Stimulated activated naive CD8-positive, alpha-beta T cell treated with anti-CD3 and anti-CD28 coated beads, Interleukin-15, Interleukin-2, amounts not matched to agents 100 ng/mL and 50 ng/mL, for 24 hours (primary cell): ENCODE data around the gene POU6F1.
"Not testable (repeated sequence)": the region's sequence is repeated elsewhere in the genome, so short reads cannot be mapped to it uniquely, and the experiment has no call there.

Experiments
- H3K27ac Mint-ChIP-seq: one replicate; pipeline ENCODE4 v1.8.0; 2021; ENCODE audit warnings: mild to moderate bottlenecking, mixed read lengths
- H3K27me3 Mint-ChIP-seq: one replicate; pipeline ENCODE4 v1.8.0; 2021; ENCODE audit warnings: mixed read lengths
- H3K36me3 Mint-ChIP-seq: one replicate; pipeline ENCODE4 v1.8.0; 2021; ENCODE audit warnings: low read depth, mixed read lengths
- H3K4me1 Mint-ChIP-seq: one replicate; pipeline ENCODE4 v1.8.0; 2021; ENCODE audit warnings: low read depth, mixed read lengths
- H3K4me3 Mint-ChIP-seq: one replicate; pipeline ENCODE4 v1.8.0; 2021; ENCODE audit warnings: mild to moderate bottlenecking, mixed read lengths
- H3K9me3 Mint-ChIP-seq: one replicate; pipeline ENCODE4 v1.8.0; 2021; ENCODE audit warnings: mixed read lengths

The POU6F1 gene

DNA sequence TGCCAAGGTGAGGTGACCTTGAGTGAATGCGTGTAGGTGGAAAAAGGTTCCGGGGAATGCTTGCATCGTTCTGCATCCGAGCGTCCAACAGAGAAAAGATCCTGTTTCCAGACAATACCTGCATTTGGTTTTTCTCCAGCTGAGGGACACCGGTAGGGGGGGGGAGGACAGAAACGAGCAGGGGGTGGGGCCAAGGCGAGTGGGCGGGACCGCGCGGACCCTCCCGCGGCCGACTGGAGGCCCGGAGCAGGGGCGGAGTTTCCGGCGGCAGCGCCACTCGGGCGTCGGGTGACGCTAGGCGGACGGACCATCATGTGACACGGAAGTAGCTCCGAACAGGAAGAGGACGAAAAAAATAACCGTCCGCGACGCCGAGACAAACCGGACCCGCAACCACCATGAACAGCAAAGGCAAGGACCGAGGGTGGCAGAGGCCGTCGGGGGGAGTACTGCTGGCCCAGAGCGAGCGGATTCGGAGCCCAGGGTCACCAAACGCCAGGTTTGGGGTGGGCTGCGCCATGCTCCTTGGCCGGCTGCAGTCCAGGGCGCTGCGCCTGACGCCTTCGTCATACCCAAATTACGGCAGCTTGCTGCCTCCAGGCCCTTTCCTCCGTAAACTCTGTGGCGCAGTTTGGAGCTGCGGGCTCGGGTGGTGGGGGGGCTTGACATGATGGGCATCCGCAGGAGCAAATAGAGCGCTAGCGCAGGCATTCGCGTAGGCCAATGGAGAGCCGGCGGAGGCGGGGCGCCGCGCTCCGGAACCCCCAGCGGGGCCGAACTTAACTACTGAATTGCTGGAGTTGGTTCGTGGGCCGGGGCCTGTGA is 20.9 kb upstream of the POU6F1 start, which contains the start of gene DAZAP2:
DAZAP2 (plus strand) TSS at position 317 of the 825 bp plus-strand sequence; CDS start at position 399, 82 bp downstream.
- Mint-ChIP-seq H3K9me3 (no peaks in the 10 kb centered on the region), H3K27ac (peak within 1 kb of the TSS; percentile 96), H3K4me3 (peak within 1 kb of the TSS; percentile 94), H3K4me1 (peaks cover 43% of the 10 kb centered on the region), H3K36me3 (peaks cover 29% of the 10 kb centered on the region), H3K27me3 (no peaks in the 10 kb centered on the region)

DNA sequence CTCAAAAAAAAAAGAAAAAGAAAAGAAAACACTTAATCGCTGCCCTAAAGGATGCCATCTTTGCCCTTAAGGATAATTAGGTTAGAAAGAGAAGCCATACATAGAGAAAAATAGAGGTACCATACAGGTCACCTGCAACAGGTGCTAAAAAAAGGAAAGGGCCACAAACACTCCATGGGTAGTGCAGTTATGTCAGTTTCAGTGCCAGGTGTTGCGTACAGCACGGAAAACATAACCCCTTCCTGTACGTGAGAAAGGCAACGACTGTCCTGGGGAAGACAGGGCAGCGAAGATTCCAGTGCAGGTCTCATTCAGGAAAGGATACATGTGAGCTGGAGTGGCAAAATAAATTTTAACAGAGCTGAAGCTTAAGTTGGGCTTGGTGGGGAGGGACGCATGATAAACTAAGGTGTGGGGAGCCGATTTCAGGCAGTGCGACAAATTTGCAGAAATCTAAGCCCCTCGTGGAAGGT is 20.2 kb upstream of the POU6F1 start:
- H3K4me3 Mint-ChIP-seq: peak overlapping the region; percentile 94
- H3K9me3 Mint-ChIP-seq: no peaks in the 10 kb centered on the region
- H3K27ac Mint-ChIP-seq: peak overlapping the region; percentile 96
- H3K27me3 Mint-ChIP-seq: no peaks in the 10 kb centered on the region
- peaks cover 42% of the 10 kb centered on the region for H3K4me1 Mint-ChIP-seq
- peaks cover 28% of the 10 kb centered on the region for H3K36me3 Mint-ChIP-seq

DNA sequence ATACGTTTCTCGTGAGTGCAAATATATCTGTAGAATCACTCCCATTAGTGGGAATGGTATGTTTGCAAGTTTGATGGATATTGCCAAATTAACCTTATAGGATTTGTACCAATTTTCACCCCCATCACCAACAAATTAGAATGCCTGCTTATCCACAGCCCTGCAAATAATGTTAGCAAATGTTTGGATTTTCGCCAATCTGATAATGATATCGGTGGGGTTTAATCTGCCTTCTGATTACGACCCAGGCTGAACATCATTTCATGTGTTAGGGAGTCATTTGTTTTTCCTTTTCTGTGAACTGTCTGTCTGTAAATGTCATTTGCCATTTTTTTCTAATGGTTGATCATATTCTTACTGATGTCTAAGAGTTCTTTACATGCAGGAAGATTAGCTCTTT is 16.7 kb upstream of the POU6F1 start:
- H3K27me3 Mint-ChIP-seq: no peaks in the 10 kb centered on the region
- peaks cover 11% of the 10 kb centered on the region for H3K4me1 Mint-ChIP-seq
- H3K36me3 Mint-ChIP-seq: no peaks in the 10 kb centered on the region
- H3K4me3 Mint-ChIP-seq: no peak overlapping the region
- no peak overlapping the region for H3K27ac Mint-ChIP-seq
- no peaks in the 10 kb centered on the region for H3K9me3 Mint-ChIP-seq

DNA sequence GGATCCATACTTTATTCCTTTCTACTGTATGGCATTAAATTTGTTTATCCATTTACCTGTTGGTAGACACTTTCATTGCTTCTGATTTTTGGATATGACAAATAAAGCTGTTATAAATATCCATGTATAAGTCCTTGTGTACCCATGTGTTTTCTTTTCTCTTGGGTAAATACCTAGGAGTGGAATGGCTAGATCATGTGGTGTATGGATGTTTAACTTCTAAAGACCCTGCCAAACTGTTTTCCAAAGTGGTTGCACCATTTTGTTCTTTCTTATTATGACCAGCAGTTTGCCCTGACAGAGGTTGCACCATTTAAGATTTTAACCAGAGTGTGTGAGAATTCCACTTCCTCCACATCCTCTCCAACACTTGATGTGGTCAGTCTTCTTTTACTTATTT is 14.8 kb upstream of the POU6F1 start:
- Mint-ChIP-seq H3K27ac (no peak overlapping the region), H3K9me3 (no peaks in the 10 kb centered on the region), H3K36me3 (no peaks in the 10 kb centered on the region), H3K4me3 (no peak overlapping the region), H3K27me3 (no peaks in the 10 kb centered on the region), H3K4me1 (peaks cover 3% of the 10 kb centered on the region)

DNA sequence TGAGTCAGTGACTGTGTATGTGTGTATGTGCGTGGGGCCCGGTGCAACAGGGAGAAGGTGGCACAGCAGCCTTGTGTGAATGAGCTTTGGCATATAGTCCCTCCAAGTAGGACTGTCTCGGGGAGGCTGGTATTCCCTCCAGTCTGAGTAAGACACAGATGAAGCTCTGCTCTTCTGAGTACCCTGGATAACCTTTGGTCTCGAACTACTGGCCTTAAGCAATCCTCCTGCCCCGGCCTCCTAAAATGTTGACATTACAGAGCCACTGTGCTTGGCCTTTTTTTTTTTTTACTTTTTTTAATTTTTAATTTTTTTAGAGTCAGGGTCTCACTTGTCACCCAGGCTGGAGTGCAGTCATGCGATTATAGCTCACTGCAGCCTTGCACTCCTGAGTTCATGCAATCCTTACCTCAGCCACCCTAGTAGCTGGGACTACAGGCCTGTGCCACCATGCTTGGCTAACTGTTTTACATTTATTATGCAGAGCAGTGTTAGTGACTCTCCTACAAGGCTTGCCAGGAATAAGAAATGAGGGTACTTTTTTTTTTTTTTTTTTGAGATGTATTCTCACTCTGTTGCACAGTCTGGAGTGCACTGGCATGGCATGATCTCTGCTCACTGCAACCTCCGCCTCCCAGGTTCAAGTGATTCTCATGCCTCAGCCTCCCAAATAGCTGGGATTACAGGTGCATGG is 11.4 kb upstream of the POU6F1 start:
- Mint-ChIP-seq H3K36me3 (no peaks in the 10 kb centered on the region), H3K27ac (no peak overlapping the region), H3K4me1 (no peaks in the 10 kb centered on the region), H3K9me3 (no peaks in the 10 kb centered on the region), H3K4me3 (no peak overlapping the region), H3K27me3 (no peaks in the 10 kb centered on the region)

DNA sequence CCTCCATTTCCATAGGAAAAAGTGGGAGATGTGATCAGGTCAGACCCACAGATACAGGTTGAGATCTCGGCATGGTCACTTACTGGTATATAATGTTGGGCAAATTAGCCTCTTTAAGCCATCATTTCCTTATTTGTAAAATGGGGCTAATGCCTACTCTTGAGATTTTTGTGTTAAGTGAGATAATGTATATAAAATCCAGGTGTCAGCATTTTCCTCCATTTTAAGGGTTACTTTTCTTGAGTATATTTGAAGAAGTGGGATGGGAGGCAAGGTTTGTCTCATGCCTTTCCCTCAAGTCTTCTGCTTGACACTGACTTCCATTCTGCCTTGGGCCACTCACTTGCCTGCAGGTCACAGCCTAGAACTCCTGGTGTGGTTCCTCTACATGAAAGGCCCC is 10.1 kb upstream of the POU6F1 start:
- H3K36me3 Mint-ChIP-seq: no peaks in the 10 kb centered on the region
- H3K4me3 Mint-ChIP-seq: no peak overlapping the region
- H3K9me3 Mint-ChIP-seq: no peaks in the 10 kb centered on the region
- H3K27ac Mint-ChIP-seq: no peak overlapping the region
- H3K27me3 Mint-ChIP-seq: no peaks in the 10 kb centered on the region
- no peaks in the 10 kb centered on the region for H3K4me1 Mint-ChIP-seq

DNA sequence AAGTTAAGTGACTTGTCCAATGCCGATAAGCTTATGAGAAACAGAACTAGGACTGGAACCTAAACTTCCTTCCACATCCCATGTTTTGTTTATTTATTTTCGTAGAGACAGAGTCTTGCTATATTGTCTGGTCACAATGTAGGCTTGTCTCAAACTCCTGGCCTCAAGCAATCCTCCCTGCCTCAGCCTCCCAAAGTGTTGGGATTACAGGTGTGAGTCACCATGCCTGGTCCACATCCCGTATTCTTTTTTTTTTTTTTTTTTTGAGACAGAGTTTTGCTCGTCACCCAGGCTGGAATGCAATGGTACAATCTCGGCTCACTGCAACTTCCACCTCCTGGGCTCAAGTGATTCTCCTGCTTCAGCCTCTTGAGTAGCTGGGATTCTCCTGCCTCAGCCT is 9.2 kb upstream of the POU6F1 start:
- not testable (repeated sequence) for H3K4me1 Mint-ChIP-seq, H3K9me3 Mint-ChIP-seq, H3K27ac Mint-ChIP-seq, H3K27me3 Mint-ChIP-seq, H3K36me3 Mint-ChIP-seq, H3K4me3 Mint-ChIP-seq

DNA sequence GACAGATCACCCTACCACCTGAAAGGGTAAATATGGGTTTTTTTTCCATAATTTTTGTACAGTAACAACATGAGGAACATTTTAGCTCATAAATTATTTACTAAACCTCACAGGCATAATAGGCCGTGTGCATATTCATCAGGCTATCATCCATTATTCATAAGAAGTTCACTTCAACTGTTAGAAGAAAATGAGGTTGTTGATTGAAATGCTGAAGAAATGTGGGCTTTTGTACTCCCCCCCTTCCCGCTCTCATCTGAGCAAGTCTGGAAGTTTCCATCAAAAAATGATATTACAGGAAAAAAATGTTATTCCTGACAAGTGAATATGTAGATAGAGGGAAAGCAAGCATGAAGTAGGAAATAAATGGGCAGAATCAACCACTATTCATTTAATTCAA is 7.9 kb upstream of the POU6F1 start:
- Mint-ChIP-seq H3K27ac (no peak overlapping the region), H3K36me3 (no peaks in the 10 kb centered on the region), H3K27me3 (no peaks in the 10 kb centered on the region), H3K9me3 (no peaks in the 10 kb centered on the region), H3K4me3 (no peak overlapping the region), H3K4me1 (no peaks in the 10 kb centered on the region)

DNA sequence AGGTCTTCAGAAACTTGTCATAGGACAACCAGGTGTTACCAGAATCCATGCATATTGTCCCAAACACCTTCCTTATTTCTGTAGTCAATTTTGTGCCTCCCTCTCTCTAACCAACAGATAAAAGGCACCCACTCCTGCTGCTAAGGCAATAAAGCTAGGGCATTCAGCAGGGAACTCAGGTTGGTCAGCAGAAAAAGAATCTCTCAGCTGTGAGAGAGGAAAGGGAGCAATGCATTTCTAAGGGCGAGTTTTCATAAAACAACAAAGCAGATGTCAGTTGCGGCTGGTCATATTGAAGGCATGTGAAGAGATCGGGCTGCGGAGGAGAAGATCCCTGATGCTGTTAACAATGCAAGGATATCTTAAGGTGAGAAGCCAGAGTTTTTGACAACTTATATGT is 7.4 kb upstream of the POU6F1 start:
- no peaks in the 10 kb centered on the region for H3K27me3 Mint-ChIP-seq

DNA sequence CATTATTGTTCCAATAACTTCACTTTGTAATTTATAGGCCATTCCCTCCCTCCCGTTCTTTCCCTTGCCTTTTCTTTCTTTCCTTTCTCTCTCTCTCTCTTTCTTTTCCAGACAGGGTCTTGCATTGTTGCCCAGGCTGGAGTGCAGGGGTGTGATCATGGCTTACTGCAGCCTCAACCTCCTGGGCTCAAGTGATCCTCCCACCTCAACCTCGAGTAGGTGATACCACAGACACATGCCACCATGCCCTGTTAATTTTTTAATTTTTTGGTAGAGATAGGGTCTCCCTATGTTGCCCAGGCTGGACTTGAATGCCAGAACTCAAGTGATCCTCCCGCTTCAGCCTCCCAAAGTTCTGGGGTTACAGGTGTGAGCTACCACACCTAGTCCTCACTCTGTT is 6.8 kb upstream of the POU6F1 start:
- no peaks in the 10 kb centered on the region for H3K9me3 Mint-ChIP-seq
- no peaks in the 10 kb centered on the region for H3K27me3 Mint-ChIP-seq
- H3K27ac Mint-ChIP-seq: no peak overlapping the region
- H3K4me3 Mint-ChIP-seq: no peak overlapping the region
- H3K36me3 Mint-ChIP-seq: no peaks in the 10 kb centered on the region
- no peaks in the 10 kb centered on the region for H3K4me1 Mint-ChIP-seq

More for the DNA sequence above, 7.4 kb upstream of the POU6F1 start:
- H3K27ac Mint-ChIP-seq: no peak overlapping the region
- no peaks in the 10 kb centered on the region for H3K9me3 Mint-ChIP-seq
- H3K4me1 Mint-ChIP-seq: no peaks in the 10 kb centered on the region
- no peaks in the 10 kb centered on the region for H3K36me3 Mint-ChIP-seq
- no peak overlapping the region for H3K4me3 Mint-ChIP-seq

DNA sequence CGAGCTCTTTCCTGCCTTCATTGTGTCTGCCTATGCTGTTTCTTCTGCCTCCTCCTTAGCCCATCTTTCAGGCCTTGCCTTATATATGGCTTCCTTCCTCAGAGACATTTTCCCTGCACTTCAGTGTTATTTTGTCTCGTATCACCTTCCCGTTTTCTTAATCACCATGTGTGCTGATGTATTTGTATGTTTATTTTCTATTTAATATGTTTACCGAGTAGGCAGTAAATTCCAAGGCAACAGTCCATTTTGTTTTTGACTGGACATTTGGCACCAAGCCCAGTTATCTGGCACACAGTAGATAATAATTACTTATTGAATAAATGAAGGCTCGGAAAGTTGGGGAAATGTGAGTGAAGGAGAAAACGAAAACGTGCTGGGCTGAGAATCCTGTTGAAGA is 4.6 kb upstream of the POU6F1 start:
- Mint-ChIP-seq H3K4me1 (peaks cover 15% of the 10 kb centered on the region), H3K27ac (no peak overlapping the region)

DNA sequence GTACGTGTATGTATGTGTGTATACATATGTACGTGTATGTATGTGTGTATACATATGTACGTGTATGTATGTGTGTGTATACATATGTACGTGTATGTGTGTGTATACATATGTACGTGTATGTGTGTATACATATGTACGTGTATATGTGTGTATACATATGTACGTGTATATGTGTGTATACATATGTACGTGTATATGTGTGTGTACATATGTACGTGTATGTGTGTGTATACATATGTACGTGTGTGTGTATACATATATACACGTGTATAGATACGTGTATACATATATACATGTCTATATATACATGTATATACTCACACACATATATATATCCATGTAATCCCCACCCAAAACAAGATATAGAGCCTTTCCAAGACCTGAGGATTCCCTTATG is 2.0 kb upstream of the POU6F1 start:
- not testable (repeated sequence) for H3K9me3 Mint-ChIP-seq, H3K27ac Mint-ChIP-seq, H3K4me3 Mint-ChIP-seq, H3K36me3 Mint-ChIP-seq, H3K27me3 Mint-ChIP-seq
- H3K4me1 Mint-ChIP-seq: peaks cover 20% of the 10 kb centered on the region

More for the DNA sequence above, 4.6 kb upstream of the POU6F1 start:
- no peaks in the 10 kb centered on the region for H3K27me3 Mint-ChIP-seq
- H3K9me3 Mint-ChIP-seq: no peaks in the 10 kb centered on the region
- H3K4me3 Mint-ChIP-seq: no peak overlapping the region
- no peaks in the 10 kb centered on the region for H3K36me3 Mint-ChIP-seq

DNA sequence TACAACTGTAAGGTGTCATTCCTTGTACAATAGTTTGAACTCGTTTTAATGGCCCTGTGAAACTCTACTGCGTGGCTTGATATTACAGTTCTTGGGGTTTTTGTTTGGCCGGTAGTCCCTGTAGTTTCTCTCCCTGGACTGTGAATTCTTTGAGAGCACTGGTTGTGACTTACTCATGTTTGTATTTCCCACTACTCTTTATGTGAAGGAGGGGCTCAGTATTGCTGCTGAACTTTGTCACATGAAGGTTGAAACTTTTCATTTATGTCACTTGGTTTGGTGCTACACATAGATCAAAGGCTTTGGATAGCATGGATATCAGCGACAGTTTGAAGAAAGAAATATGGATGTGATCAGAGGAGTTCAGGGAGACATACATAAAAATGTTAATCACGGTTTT is 1.5 kb upstream of the POU6F1 start:
- Mint-ChIP-seq H3K27ac (peak overlapping the region; percentile 99), H3K36me3 (no peaks in the 10 kb centered on the region), H3K9me3 (no peaks in the 10 kb centered on the region), H3K4me1 (peaks cover 20% of the 10 kb centered on the region), H3K4me3 (peak overlapping the region; percentile 88), H3K27me3 (no peaks in the 10 kb centered on the region)

DNA sequence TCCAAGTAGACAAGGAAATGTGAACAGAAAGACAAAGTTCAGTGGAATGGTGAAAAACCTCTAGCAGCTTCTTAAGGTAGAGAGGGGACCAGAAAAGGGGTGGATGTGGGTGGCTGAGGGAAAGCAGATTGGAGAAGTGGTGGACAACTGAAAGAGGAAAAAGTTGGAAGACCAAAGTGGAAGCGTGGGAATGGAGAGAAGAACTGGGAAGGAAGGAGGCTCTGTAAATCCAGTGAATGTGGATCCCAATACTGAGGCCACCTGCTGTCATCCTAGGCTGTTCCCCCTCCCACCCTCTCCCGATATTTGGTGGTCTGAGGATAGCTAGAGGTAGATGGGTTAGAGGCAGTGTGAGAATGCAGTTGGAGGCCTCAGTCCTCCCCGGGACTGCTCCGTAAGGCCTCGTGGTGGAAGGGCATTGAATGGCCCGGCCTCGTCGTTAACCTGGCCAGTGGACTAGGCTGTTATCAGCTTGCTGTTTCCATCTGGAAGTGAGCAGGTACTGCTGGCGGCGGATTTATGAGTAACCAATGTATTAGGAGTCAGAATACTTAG is 822 bp upstream of the POU6F1 start:
- peaks cover 20% of the 10 kb centered on the region for H3K4me1 Mint-ChIP-seq
- peak overlapping the region; percentile 88 for H3K4me3 Mint-ChIP-seq
- peak overlapping the region; percentile 99 for H3K27ac Mint-ChIP-seq
- H3K9me3 Mint-ChIP-seq: no peaks in the 10 kb centered on the region
- no peaks in the 10 kb centered on the region for H3K27me3 Mint-ChIP-seq
- no peaks in the 10 kb centered on the region for H3K36me3 Mint-ChIP-seq
